GM18519 (cell line): ENCODE measurements around the gene PDE8B.

Experiments
- ATAC-seq: cut with Tn5 transposase; IDR thresholded peaks from one replicate; pipeline ENCODE4 v1.9.1; 2021; ENCODE audit warnings: mild to moderate bottlenecking, moderate library complexity; ENCODE audit not compliant: unreplicated experiment, low FRiP score

PDE8B gene

DNA sequence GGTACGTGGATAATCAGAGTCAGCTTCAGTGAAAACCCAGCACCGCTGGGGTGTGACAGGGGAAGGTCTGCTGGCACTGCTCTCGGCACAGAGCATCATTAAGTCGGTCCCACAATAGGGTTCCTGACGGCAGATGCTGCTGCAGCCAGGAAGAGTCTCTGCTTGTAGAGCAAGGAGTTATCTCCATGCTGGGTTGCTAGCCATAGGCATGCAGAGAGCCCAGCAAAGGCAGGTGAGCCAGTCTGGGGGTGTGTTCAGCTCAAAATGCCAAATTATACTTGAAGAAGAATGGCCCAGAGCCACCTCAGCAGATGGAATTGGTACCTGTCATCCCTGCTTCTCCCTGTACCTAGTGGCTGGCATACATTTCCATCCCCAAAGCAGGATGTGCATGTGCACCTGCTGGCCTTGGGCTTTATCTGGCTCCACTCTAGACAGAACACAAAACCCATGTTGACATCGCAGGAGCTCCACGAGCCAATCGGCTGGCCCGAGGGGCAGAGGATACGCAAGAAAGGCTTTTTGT is 180.8 kb downstream of the PDE8B start:
- no peak for ATAC-seq

- ATAC-seq, result no peak
Measured at GRCh38 chr5:77394064-77394715, 183.7 kb downstream of the PDE8B start.

- ATAC-seq, result no peak
Measured at GRCh38 chr5:77396017-77396416, 185.5 kb downstream of the PDE8B start.

- no peak for ATAC-seq
Measured at GRCh38 chr5:77397686-77398292, 187.3 kb downstream of the PDE8B start.

- ATAC-seq, result no peak
Measured at GRCh38 chr5:77398458-77398857, 188.0 kb downstream of the PDE8B start.

DNA sequence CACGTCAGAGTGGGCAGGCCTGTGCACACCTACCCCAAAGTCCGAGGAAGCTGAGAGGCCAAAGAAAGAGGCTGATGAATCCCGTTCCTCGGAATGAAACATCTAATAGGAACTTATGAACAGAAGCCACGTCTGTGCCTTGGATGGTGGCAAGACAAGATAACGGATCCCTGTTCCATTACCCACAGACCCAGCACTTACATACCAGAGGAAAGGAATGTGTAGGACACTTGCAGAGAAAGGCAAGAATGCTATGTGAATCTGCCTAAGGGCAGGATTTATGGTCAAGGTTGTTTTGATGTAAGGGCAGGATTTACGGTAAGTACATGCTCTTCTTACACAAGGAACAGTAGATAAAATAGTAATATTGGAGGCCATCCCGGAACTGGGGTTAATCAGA is 188.4 kb downstream of the PDE8B start:
- ATAC-seq, result no peak

GRCh38 chr5:77400645-77401044 is 190.2 kb downstream of the PDE8B start:
- ATAC-seq, result no peak

DNA sequence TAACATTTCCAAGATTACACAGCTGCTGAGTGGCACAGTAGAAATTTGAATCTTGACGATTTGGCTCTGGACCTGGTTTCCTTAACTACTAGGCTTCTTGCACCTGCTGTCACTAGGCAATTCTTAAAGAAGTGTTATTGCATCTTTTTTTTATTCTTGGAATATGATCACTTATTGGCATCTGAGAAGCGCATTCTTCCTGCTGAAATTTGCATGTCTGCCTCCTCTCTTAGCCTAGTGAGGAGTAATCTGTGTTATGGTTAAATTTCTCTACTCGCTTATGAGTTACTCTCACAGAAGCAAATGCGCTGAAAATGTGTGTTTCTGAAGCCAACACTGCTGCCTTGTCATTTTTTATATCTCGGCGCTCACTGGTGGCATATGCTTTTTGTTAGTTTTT is 192.3 kb downstream of the PDE8B start:
- no peak for ATAC-seq

- ATAC-seq, result no peak
Measured at GRCh38 chr5:77407152-77407551, 196.7 kb downstream of the PDE8B start.

DNA sequence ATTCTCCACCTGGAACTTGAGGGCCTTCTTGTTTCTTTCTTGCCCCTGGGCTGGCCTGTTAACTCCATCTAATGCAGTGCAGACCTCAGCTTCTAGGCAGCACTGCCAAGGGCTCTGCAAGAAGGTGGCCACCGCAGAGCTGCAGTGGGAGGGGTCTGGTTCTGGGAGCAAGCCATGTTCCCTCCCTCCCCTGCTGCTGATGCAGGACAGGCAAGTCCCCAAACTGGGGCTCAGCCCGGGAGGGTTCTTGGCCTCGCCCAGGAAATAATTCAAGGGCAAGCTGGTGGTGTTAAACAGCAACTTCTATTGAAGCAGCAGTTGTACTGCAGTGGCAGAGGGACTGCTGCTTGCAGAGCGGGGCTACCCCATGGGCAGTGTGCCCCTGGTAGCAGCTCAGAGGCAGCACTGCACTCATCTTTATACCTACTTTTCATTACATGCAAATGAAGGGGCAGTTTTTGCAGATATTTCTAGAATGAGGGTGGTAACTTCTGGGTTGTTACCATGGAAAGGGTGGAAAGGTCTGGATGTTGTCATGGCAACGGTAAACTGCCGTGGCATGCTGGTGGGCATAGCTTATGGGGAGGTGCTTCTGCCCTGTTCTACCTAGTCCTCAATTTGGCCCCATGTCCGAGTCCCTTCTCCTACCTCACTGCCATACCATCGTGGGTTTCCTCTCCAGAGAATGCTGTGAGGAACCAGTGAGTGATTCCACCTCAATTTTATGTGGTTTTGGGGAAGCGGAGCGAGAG is 199.6 kb downstream of the PDE8B start:
- ATAC-seq, result no peak

GRCh38 chr5:77413049-77413448 is 202.6 kb downstream of the PDE8B start:
- no peak for ATAC-seq

- ATAC-seq, result no peak
Measured at GRCh38 chr5:77418162-77418561, 207.7 kb downstream of the PDE8B start.

DNA sequence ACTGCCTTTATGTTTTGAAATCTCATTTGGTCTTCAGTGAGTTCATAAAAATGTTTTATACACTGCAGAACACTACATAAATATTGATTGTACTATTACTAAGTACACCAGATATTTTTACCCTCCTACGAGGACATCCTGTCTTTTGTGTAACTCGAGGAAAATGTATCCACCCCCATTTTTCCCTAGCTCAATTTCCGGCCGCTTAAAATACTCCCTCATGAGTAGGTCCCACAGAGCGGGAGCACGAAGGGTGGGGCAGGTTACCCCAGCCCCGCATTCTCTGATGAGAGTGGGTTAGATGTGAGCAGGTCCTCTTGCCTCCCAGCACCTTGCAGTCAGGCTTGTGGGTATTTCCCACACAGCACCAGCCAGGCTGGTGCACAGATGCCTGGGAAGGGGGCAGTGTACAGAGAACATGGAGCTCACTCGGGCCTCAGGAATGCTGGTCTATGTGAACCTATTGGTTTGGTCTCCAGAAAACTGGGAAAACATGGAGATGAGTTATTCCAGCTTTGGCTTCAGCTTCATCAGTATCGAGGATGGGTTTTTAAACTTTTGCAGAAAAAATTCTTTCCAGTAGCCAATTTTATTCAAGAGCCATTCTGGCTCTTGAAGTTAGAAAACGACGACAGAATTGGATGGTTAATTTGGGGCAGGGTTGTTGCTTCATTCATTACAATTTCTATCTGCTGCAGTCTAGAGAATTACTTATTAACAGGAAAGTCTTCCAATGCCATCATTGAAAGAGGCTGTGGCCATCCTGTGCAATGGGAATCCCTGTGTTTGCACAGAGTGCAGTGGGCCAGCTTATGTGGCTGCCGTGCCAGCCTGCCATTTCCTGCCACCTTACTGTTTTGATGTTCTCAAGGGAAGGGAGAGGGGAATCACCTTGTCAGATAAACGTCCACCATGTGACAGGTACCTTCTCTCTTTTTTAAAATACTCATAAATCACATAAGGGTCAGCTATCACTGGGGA is 208.4 kb downstream of the PDE8B start:
- ATAC-seq, result no peak

- no peak for ATAC-seq
Measured at GRCh38 chr5:77419644-77420582, 209.4 kb downstream of the PDE8B start.

GRCh38 chr5:77420940-77421339 is 210.5 kb downstream of the PDE8B start:
- no peak for ATAC-seq

- no peak for ATAC-seq
Measured at GRCh38 chr5:77423022-77423750, 212.7 kb downstream of the PDE8B start.

- no peak for ATAC-seq
Measured at GRCh38 chr5:77424921-77425320, 214.4 kb downstream of the PDE8B start.

DNA sequence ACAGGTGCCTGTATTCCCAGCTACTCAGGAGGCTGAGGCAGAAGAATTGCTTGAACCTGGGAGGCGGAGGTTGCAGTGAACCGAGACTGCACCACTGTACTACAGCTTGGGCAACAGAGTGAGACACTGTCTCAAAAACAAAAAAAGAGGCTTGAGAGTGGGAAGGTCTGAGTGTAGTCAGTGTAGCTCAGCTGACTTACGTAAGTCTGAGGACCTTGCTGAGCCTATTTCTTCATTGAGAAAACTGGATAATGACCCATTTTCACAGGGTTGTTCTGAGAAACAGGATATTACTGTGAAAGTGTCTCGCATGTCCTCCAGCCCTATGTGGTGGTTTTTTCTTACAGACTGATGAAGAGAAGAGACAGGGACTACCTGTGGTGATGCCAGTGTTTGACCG is 214.9 kb downstream of the PDE8B start:
- no peak for ATAC-seq
